ENCODE data around the gene ZNF486.
"Not testable (repeated sequence)": the region's sequence is repeated elsewhere in the genome, so short reads cannot be mapped to it uniquely, and the experiment has no call there.

ZNF486 gene

GRCh38 chr19:20167020-20167644, at the start of gene ZNF486:
Gene ZNF486 (plus strand): TSS chr19:20167214. CDS start chr19:20167331, 117 bp downstream.
- peak; percentile 99 for DNase-seq

- not testable (repeated sequence) for DNase-seq
Measured at GRCh38 chr19:20118064-20118839, 48.8 kb upstream of the ZNF486 start.

- no peak for DNase-seq
Measured at GRCh38 chr19:20124879-20125278, 42.1 kb upstream of the ZNF486 start.

- not testable (repeated sequence) for DNase-seq
Measured at GRCh38 chr19:20132933-20133332, 34.1 kb upstream of the ZNF486 start.

- DNase-seq = not testable (repeated sequence)
Measured at GRCh38 chr19:20137714-20138113, 29.3 kb upstream of the ZNF486 start.

- peak; percentile 42 for DNase-seq
Measured at GRCh38 chr19:20151617-20152145, 15.3 kb upstream of the ZNF486 start.

- DNase-seq = peak; percentile 25
Measured at GRCh38 chr19:20152506-20152905, 14.5 kb upstream of the ZNF486 start.

GRCh38 chr19:20153281-20153680, 13.7 kb upstream of the ZNF486 start:
- no peak for DNase-seq

- DNase-seq = no peak
Measured at GRCh38 chr19:20154636-20155035, 12.4 kb upstream of the ZNF486 start.

GRCh38 chr19:20162821-20163220, 4.2 kb upstream of the ZNF486 start:
- DNase-seq = no peak

- DNase-seq = no peak
Measured at GRCh38 chr19:20164456-20164855, 2.6 kb upstream of the ZNF486 start.

- DNase-seq = no peak
Measured at GRCh38 chr19:20165971-20166592, 932 bp upstream of the ZNF486 start.

GRCh38 chr19:20167651-20168122, 673 bp downstream of the ZNF486 start:
- DNase-seq = no peak

GRCh38 chr19:20171285-20171684, 4.3 kb downstream of the ZNF486 start:
- DNase-seq = no peak

GRCh38 chr19:20175848-20176247, 8.8 kb downstream of the ZNF486 start:
- DNase-seq = not testable (repeated sequence)

- not testable (repeated sequence) for DNase-seq
Measured at GRCh38 chr19:20179956-20180355, 12.9 kb downstream of the ZNF486 start.

GRCh38 chr19:20182222-20182785, 15.3 kb downstream of the ZNF486 start:
- no peak for DNase-seq

GRCh38 chr19:20186174-20186573, 19.2 kb downstream of the ZNF486 start:
- DNase-seq = no peak

- DNase-seq = no peak
Measured at GRCh38 chr19:20197747-20198146, 30.7 kb downstream of the ZNF486 start.

GRCh38 chr19:20209051-20209450, 42.0 kb downstream of the ZNF486 start:
- no peak for DNase-seq

- not testable (repeated sequence) for DNase-seq
Measured at GRCh38 chr19:20214366-20214765, 47.4 kb downstream of the ZNF486 start.

GRCh38 chr19:20221605-20222004, 54.6 kb downstream of the ZNF486 start:
- DNase-seq = not testable (repeated sequence)

GRCh38 chr19:20233105-20233504, 66.1 kb downstream of the ZNF486 start:
- DNase-seq = no peak

All from eye (tissue), 1 donor.